NCI-H526 treated with DMSO at 0.1 percent for 48 hours (cell line): ENCODE results near the gene EGF.
"Not testable (repeated sequence)": the region's sequence is repeated elsewhere in the genome, so short reads cannot be mapped to it uniquely, and the experiment has no call there.

Source experiments
- DNase-seq: peaks from one replicate; lab custom pipeline; 2025; lab: John Stamatoyannopoulos, UW

EGF gene

GRCh38 chr4:110039164-110039563 lies 126.5 kb downstream of the EGF start:
- DNase-seq, result not testable (repeated sequence)

DNA sequence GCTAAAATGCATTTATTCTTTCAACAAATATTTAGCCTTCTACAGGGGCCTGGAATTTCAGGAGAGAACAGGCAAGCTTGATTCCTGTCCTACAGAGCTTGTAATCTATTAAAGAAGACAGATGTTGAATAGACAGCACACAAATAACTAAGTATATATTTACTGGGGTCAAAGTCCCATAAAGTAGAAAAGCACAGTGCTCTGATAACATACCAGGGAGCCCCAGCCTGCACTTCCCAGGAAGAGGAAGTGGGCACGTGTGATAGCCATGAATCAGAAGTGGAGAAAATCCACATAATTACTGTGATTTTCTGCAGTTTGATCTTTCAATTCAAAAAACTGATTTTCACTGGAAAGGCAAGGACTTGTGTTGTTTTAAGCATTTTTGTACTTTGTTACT lies 129.1 kb downstream of the EGF start:
- DNase-seq, result no peak

DNA sequence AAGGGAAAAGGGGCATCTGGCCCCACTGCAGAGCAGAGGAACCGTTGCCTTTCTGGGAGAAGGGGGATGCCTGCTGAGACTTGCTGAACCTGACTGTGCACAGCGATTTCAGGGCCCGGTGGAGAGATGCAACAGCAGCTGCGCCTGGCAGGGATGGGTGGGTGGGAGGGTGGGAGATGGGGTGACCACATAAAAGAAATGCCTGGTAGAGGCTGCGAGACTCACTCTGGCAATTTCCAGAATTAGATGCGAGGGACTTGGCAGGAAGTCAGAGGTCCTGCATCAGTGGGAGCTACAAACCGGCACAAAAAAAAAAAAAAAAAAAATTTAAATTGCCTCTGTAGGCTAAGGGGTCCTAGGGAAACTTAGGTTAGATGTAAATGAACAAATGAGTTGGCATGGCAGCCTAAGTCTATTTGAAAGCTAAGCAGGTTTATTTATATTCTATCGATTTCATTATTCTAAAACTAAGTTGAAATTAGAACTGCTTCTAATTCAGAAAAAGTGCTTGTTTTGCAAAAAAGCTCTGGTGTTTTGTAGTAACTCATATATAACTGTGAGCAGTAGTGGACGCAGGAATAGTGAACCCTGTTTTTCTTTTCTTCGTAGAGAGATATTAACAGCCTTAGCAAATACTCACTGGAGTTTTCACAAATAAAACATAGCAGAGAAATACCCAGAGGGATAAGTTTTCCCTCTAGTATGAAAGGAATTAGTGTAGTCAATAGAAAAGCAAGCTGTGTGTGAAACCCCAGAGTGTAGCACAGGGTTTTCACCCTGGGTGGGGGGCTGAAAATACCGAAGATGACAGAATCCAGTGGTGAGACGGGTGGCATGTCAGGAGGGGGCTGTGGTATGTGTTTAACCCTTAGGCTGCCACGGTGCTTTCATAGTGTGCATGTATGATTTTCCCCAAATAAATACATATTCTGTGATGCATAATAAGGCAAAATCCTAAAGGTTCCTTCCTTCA lies 130.1 kb downstream of the EGF start:
- no peak for DNase-seq

- DNase-seq, result no peak
Observed at GRCh38 chr4:110046588-110047049, 133.9 kb downstream of the EGF start.

DNA sequence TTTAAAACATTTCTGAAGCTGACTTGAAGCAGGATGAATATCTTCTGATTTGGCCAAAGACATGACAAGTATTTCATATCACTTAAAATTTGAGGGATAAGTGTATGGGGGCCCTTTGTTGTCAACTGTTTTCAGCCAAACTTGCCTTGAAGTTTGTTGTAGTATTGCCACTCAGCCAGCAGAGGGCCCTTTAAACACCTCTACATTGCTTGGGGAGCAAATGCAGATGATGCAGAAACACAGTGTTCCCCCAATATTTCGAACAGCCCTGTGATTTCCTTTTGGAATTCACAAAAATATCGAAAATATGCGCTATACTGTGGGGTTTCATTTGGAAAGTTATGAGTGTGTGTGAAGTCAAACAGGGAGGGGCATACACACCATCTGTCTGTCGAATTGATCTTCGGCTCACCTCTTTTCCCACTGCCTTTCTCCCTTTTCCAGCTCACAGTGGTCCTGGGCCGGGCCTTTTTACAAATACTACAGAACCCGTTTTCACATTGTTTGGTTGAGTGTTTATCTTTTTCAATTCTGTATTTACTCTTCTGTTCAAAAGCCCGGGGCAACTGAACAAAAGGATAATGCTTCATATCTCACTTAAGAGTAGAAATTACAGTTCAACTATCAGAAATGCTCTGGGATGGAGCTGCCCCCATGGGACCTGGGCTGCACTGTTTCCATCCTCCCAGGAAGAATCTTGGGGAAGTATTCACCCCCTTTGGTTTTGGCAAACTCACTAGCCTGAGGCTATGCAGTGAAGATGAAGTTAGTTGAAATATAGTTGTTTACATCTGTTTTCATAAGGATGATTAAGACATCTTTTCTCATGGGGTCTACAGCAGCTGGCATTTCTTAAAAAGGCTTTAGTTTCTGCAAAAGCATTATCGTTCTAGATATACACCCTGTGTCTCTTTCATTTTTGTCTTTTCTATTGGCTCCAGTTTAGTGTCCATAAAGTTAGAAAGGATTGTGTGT lies 137.6 kb downstream of the EGF start:
- no peak for DNase-seq

DNA sequence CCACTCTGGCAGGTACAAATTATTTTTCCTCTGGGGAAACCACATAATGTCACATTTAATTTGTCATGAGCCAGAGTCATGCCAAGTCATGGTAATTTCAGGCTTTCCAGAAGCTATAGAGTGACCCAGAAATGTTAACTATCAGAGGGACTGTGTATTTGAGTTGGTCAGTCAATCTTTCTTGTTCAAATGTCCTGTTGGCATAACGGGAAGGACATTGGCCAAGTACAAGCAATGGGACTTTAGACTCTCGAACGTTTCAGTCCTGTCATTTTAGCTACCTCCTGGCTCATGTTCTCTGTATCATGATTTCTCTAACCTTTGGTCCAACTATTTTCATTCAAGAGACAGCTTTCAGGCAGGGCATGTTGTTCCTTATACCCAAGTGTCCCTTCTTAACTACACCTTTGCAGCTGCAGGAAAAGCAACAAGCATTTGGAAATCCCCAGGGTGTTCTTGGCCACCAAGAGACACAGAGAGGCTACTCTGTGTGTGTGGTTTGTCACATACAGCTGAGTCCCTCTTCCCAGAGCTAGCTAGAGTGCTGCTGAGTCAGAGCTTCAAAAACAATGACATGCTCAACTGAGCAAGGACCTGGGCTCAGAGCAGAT lies 142.6 kb downstream of the EGF start:
- DNase-seq, result no peak

GRCh38 chr4:110058677-110059076 lies 146.0 kb downstream of the EGF start:
- DNase-seq, result no peak

- no peak for DNase-seq
Observed at GRCh38 chr4:110059556-110060191, 147.0 kb downstream of the EGF start.

- no peak for DNase-seq
Observed at GRCh38 chr4:110061076-110061475, 148.4 kb downstream of the EGF start.
